GM23338 (cell line): ENCODE measurements around the gene GADD45GIP1. TPM values are rescaled to one million over a fixed set of nuclear protein-coding genes. Genes with fewer than 3 reads are reported as not detected.
A peak's percentile ranks its signal among the peaks of the same experiment; 100 is the strongest.

ENCODE experiments used
- ATAC-seq: fragments of 200-7000 bp; cut with Tn5 transposase; 3 replicates; pipeline ENCODE4 v1.9.1; 2020
- DNase-seq: peaks from one replicate; pipeline ENCODE4 v3.0.0-alpha.2; 2015; ENCODE audit warnings: low spot score
- H2AFZ ChIP-seq: fragments of 200-600 bp; sonication (generic); 2 replicates; pipeline ENCODE4 v1.8.0; 2016; ENCODE audit warnings: antibody characterized with exemption, mild to moderate bottlenecking, moderate library complexity
- H3F3A ChIP-seq: fragments of 200-600 bp; sonication (generic); replicated peaks from 2 replicates; pipeline ENCODE4 v1.8.0; 2017; ENCODE audit warnings: antibody characterized with exemption, mixed run types, low read depth
- H3K27ac ChIP-seq: fragments of 200-600 bp; sonication (generic); 2 replicates; pipeline ENCODE4 v1.6.1; 2016; ENCODE audit warnings: low read depth
- H3K27me3 ChIP-seq: fragments of 200-600 bp; sonication (generic); 2 replicates; pipeline ENCODE4 v1.8.0; 2016; ENCODE audit warnings: mild to moderate bottlenecking, mixed run types, moderate library complexity; ENCODE audit not compliant: insufficient read depth
- H3K36me3 ChIP-seq: fragments of 200-600 bp; sonication (generic); 2 replicates; pipeline ENCODE4 v1.8.0; 2016; ENCODE audit warnings: mild to moderate bottlenecking; ENCODE audit not compliant: insufficient read depth
- H3K4me1 ChIP-seq: fragments of 200-600 bp; sonication (generic); 2 replicates; pipeline ENCODE4 v1.8.0; 2016; ENCODE audit warnings: mild to moderate bottlenecking, moderate library complexity; ENCODE audit not compliant: insufficient read depth
- H3K4me2 ChIP-seq: fragments of 200-600 bp; sonication (generic); 2 replicates; pipeline ENCODE4 v1.7.1; 2017; ENCODE audit warnings: mixed run types
- H3K4me3 ChIP-seq: fragments of 200-600 bp; sonication (generic); 2 replicates; pipeline ENCODE4 v1.6.1; 2016; ENCODE audit warnings: mixed run types
- H3K79me2 ChIP-seq: fragments of 200-600 bp; sonication (generic); replicated peaks from 2 replicates; pipeline ENCODE4 v1.8.0; 2017; ENCODE audit warnings: mild to moderate bottlenecking; ENCODE audit not compliant: insufficient read depth
- H3K9me2 ChIP-seq: fragments of 200-600 bp; sonication (generic); 2 replicates; pipeline ENCODE4 v1.8.0; 2017; ENCODE audit not compliant: insufficient read depth
- H4K20me1 ChIP-seq: fragments of 200-600 bp; sonication (generic); replicated peaks from 2 replicates; pipeline ENCODE4 v1.8.0; 2017; ENCODE audit warnings: mild to moderate bottlenecking; ENCODE audit not compliant: insufficient read depth
- H3K27ac Mint-ChIP-seq: 2 replicates; pipeline ENCODE4 v1.8.0; 2020; ENCODE audit warnings: inconsistent platforms, mild to moderate bottlenecking, moderate library complexity, mixed read lengths
- H3K27me3 Mint-ChIP-seq: 3 replicates; pipeline ENCODE4 v1.8.0; 2022; ENCODE audit warnings: low read depth, mild to moderate bottlenecking, moderate library complexity, mixed read lengths, inconsistent platforms; ENCODE audit not compliant: insufficient read depth, poor library complexity
- H3K36me3 Mint-ChIP-seq: 3 replicates; pipeline ENCODE4 v1.8.0; 2021; ENCODE audit warnings: low read depth, mild to moderate bottlenecking, inconsistent platforms, moderate library complexity, mixed read lengths
- H3K4me1 Mint-ChIP-seq: 3 replicates; pipeline ENCODE4 v1.8.0; 2020; ENCODE audit warnings: mild to moderate bottlenecking, inconsistent platforms, mixed read lengths
- H3K4me3 Mint-ChIP-seq: 3 replicates; pipeline ENCODE4 v1.8.0; 2021; ENCODE audit warnings: moderate library complexity, mild to moderate bottlenecking, inconsistent platforms, mixed read lengths
- H3K9me3 Mint-ChIP-seq: 3 replicates; pipeline ENCODE4 v1.8.0; 2020; ENCODE audit warnings: moderate library complexity, mild to moderate bottlenecking, inconsistent platforms, mixed read lengths
- JUNB ChIP-seq: IDR thresholded peaks from one replicate; pipeline ENCODE4 v1.6.1; 2016; ENCODE audit warnings: antibody characterized with exemption; ENCODE audit not compliant: unreplicated experiment
- NANOG ChIP-seq: IDR thresholded peaks from 2 replicates; pipeline ENCODE4 v1.6.1; 2016; ENCODE audit warnings: antibody characterized with exemption, borderline replicate concordance
- POLR2AphosphoS5 ChIP-seq: IDR thresholded peaks from 2 replicates; pipeline ENCODE4 v1.6.1; 2016; ENCODE audit warnings: antibody characterized with exemption, low read depth
- REST ChIP-seq: IDR thresholded peaks from one replicate; pipeline ENCODE4 v1.6.1; 2018; ENCODE audit warnings: antibody characterized with exemption; ENCODE audit not compliant: unreplicated experiment
- ZNF331 ChIP-seq: fragments of 250-450 bp; sonication (Bioruptor Pico); IDR thresholded peaks from 2 replicates; pipeline ENCODE4 v1.5.0; 2020; ENCODE audit warnings: low read depth, mild to moderate bottlenecking, moderate library complexity
- polyA plus RNA-seq: library from polyadenylated mRNA; unstranded; fragments of >200 nt; fragmentation: Nextera tagmentation; extraction: Ambion mirVana; gene quantifications from 2 replicates; pipeline ENCODE4 v1.2.1, GENCODE V29; 2016
- total RNA-seq: library from RNA; depleted of rRNA; stranded (reverse); fragments of >200 nt; shearing (Covaris generic); gene quantifications from 2 replicates; pipeline ENCODE4 v1.2.3, GENCODE V29; 2014
- TF ChIP-seq, protein P1 (sequence below): fragments of 250-450 bp; sonication (Bioruptor Pico); IDR thresholded peaks from 2 replicates; pipeline ENCODE4 v1.5.0; 2020; ENCODE audit warnings: mild to moderate bottlenecking, moderate library complexity
- TF ChIP-seq, protein P2 (sequence below), 2 experiments: fragments of 200-600 bp in 1 of 2; sonication (generic) in 1 of 2; conservative IDR thresholded peaks; 2 replicates each; pipeline versions ENCODE4 v1.5.1 to v1.6.1; 2016 to 2017; ENCODE audit warnings: antibody characterized with exemption in 2 of 2, low read depth in 2 of 2, mild to moderate bottlenecking in 2 of 2, moderate library complexity in 1 of 2

GADD45GIP1 gene
- total and polyA plus RNA-seq, 2 experiments from 2014 or later = 63.9 to 255 TPM

- TF ChIP-seq, protein P1, sequence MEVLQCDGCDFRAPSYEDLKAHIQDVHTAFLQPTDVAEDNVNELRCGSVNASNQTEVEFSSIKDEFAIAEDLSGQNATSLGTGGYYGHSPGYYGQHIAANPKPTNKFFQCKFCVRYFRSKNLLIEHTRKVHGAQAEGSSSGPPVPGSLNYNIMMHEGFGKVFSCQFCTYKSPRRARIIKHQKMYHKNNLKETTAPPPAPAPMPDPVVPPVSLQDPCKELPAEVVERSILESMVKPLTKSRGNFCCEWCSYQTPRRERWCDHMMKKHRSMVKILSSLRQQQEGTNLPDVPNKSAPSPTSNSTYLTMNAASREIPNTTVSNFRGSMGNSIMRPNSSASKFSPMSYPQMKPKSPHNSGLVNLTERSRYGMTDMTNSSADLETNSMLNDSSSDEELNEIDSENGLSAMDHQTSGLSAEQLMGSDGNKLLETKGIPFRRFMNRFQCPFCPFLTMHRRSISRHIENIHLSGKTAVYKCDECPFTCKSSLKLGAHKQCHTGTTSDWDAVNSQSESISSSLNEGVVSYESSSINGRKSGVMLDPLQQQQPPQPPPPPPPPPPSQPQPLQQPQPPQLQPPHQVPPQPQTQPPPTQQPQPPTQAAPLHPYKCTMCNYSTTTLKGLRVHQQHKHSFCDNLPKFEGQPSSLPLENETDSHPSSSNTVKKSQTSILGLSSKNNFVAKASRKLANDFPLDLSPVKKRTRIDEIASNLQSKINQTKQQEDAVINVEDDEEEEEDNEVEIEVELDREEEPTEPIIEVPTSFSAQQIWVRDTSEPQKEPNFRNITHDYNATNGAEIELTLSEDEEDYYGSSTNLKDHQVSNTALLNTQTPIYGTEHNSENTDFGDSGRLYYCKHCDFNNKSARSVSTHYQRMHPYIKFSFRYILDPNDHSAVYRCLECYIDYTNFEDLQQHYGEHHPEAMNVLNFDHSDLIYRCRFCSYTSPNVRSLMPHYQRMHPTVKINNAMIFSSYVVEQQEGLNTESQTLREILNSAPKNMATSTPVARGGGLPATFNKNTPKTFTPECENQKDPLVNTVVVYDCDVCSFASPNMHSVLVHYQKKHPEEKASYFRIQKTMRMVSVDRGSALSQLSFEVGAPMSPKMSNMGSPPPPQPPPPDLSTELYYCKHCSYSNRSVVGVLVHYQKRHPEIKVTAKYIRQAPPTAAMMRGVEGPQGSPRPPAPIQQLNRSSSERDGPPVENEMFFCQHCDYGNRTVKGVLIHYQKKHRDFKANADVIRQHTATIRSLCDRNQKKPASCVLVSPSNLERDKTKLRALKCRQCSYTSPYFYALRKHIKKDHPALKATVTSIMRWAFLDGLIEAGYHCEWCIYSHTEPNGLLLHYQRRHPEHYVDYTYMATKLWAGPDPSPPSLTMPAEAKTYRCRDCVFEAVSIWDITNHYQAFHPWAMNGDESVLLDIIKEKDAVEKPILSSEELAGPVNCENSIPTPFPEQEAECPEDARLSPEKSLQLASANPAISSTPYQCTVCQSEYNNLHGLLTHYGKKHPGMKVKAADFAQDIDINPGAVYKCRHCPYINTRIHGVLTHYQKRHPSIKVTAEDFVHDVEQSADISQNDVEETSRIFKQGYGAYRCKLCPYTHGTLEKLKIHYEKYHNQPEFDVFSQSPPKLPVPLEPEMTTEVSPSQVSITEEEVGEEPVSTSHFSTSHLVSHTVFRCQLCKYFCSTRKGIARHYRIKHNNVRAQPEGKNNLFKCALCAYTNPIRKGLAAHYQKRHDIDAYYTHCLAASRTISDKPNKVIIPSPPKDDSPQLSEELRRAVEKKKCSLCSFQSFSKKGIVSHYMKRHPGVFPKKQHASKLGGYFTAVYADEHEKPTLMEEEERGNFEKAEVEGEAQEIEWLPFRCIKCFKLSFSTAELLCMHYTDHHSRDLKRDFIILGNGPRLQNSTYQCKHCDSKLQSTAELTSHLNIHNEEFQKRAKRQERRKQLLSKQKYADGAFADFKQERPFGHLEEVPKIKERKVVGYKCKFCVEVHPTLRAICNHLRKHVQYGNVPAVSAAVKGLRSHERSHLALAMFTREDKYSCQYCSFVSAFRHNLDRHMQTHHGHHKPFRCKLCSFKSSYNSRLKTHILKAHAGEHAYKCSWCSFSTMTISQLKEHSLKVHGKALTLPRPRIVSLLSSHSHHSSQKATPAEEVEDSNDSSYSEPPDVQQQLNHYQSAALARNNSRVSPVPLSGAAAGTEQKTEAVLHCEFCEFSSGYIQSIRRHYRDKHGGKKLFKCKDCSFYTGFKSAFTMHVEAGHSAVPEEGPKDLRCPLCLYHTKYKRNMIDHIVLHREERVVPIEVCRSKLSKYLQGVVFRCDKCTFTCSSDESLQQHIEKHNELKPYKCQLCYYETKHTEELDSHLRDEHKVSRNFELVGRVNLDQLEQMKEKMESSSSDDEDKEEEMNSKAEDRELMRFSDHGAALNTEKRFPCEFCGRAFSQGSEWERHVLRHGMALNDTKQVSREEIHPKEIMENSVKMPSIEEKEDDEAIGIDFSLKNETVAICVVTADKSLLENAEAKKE (CRISPR knock-in tag) = no peak
- TF ChIP-seq ZNF331 (CRISPR knock-in tag) (no peak), NANOG (no peak)
Observed at GRCh38 chr19:12943437-12944044, 13.5 kb downstream of the GADD45GIP1 start (continued).

DNA sequence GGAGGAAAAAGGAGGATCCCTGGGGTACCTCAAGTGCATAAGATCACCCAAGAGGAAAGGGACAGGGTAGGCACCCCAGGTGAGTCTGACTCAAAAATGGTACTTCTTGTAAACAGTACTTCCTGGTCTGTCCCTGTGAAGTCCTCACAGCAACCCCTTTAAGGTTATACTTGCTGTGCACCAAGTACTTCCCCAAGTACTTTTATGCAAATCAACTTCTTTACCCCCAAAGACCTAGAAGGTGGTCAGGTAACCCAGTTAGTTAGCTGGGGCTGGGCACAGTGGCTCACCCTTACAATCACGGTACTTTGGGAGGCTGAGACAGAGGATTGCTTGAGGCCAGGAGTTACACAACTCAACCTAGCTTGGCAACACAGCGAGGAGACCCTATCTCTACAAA is 16.1 kb downstream of the GADD45GIP1 start:
- Histone ChIP-seq H3K27me3 (no peaks in the 10 kb centered on the region), H3K4me2 (peak overlapping the region; percentile 20), H3K27ac (peak overlapping the region; percentile 79), H3F3A (peaks cover 76% of the 10 kb centered on the region), H3K4me1 (peaks cover 22% of the 10 kb centered on the region), H3K36me3 (peaks cover 57% of the 10 kb centered on the region), H3K4me3 (peak overlapping the region; percentile 99; the same call in 1 of the 2 replicates), H2AFZ (no peak overlapping the region), H4K20me1 (peaks cover 35% of the 10 kb centered on the region), H3K79me2 (peaks cover 32% of the 10 kb centered on the region), H3K9me2 (no peaks in the 10 kb centered on the region)
- DNase-seq = no peak
- Mint-ChIP-seq H3K4me1 (peaks cover 30% of the 10 kb centered on the region), H3K27me3 (peaks cover 27% of the 10 kb centered on the region), H3K36me3 (peaks cover 73% of the 10 kb centered on the region), H3K27ac (0 out of 2 replicates have a peak overlapping the region, but pooled peaks have one; percentile 68), H3K4me3 (peak overlapping the region; percentile 40; the same call in 2 of the 3 replicates), H3K9me3 (no peaks in the 10 kb centered on the region)
- ATAC-seq = no peak
- TF ChIP-seq POLR2AphosphoS5 = no peak
- TF ChIP-seq, protein P2, sequence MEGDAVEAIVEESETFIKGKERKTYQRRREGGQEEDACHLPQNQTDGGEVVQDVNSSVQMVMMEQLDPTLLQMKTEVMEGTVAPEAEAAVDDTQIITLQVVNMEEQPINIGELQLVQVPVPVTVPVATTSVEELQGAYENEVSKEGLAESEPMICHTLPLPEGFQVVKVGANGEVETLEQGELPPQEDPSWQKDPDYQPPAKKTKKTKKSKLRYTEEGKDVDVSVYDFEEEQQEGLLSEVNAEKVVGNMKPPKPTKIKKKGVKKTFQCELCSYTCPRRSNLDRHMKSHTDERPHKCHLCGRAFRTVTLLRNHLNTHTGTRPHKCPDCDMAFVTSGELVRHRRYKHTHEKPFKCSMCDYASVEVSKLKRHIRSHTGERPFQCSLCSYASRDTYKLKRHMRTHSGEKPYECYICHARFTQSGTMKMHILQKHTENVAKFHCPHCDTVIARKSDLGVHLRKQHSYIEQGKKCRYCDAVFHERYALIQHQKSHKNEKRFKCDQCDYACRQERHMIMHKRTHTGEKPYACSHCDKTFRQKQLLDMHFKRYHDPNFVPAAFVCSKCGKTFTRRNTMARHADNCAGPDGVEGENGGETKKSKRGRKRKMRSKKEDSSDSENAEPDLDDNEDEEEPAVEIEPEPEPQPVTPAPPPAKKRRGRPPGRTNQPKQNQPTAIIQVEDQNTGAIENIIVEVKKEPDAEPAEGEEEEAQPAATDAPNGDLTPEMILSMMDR (conservative IDR thresholded peaks at IDR 0.05; ENCODE audit: low read depth in 2 of 2) = no peak
- no peak for TF ChIP-seq ZNF331 (CRISPR knock-in tag)
- TF ChIP-seq JUNB = no peak
- no peak for TF ChIP-seq REST
